BE2C (cell line): ENCODE measurements around the gene ST8SIA6.

ENCODE experiments used
- DNase-seq: peaks from one replicate; pipeline ENCODE4 v3.0.0-alpha.2; 2020
- H3K27me3 ChIP-seq: fragments of 250-450 bp; sonication (Bioruptor Pico); 2 replicates; pipeline ENCODE4 v1.5.1; 2020; ENCODE audit warnings: mild to moderate bottlenecking
- H3K36me3 ChIP-seq: fragments of 250-450 bp; sonication (Bioruptor Pico); 2 replicates; pipeline ENCODE4 v1.5.1; 2020; ENCODE audit warnings: mild to moderate bottlenecking
- H3K4me1 ChIP-seq: fragments of 250-450 bp; sonication (Bioruptor Pico); 2 replicates; pipeline ENCODE4 v1.5.1; 2020
- H3K4me3 ChIP-seq: 2 replicates; pipeline ENCODE4 v1.5.1; 2011; ENCODE audit warnings: low read depth, low read length
- H3K9me3 ChIP-seq: fragments of 250-450 bp; sonication (Bioruptor Pico); 2 replicates; pipeline ENCODE4 v1.5.1; 2020
- TF ChIP-seq, protein P1 (sequence below): IDR thresholded peaks from 2 replicates; pipeline ENCODE4 v1.5.1; 2012; ENCODE audit warnings: mild to moderate bottlenecking, low read depth, low read length

The ST8SIA6 gene

DNA sequence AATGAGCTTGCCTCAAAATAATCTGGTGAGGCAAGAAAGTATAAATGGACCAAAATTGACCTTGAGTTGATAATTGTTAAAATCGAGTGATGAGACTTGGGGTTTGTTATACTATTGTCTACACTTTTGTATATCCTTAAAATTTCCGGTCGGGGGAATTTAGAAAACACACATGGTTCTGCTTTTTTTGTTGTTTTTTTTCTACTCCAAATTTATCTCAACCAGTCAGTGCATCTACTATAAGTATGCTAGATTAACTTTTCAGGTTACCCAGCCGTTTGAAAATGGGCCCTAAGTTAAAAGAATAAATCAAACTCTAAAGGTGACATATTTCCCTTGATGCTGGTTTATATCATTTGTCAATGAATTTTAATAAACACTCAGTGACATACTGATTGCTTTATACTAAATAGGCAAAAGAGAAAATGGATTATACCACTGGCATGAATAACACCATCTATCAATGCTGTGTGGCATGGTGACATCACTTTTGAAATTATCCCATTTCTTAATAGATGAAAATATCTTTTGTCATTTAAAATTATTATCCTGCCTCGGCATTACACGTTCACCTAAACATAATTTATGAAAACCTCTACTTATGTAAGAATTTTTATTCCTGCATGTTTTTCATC lies 40.3 kb upstream of the ST8SIA6 start:
- Histone ChIP-seq H3K9me3 (no peaks in the 10 kb centered on the region), H3K4me1 (no peaks in the 10 kb centered on the region), H3K4me3 (no peak overlapping the region), H3K27me3 (peaks cover 14% of the 10 kb centered on the region), H3K36me3 (no peaks in the 10 kb centered on the region)
- TF ChIP-seq, protein P1, sequence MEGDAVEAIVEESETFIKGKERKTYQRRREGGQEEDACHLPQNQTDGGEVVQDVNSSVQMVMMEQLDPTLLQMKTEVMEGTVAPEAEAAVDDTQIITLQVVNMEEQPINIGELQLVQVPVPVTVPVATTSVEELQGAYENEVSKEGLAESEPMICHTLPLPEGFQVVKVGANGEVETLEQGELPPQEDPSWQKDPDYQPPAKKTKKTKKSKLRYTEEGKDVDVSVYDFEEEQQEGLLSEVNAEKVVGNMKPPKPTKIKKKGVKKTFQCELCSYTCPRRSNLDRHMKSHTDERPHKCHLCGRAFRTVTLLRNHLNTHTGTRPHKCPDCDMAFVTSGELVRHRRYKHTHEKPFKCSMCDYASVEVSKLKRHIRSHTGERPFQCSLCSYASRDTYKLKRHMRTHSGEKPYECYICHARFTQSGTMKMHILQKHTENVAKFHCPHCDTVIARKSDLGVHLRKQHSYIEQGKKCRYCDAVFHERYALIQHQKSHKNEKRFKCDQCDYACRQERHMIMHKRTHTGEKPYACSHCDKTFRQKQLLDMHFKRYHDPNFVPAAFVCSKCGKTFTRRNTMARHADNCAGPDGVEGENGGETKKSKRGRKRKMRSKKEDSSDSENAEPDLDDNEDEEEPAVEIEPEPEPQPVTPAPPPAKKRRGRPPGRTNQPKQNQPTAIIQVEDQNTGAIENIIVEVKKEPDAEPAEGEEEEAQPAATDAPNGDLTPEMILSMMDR, result no peak
- no peak for DNase-seq

- H3K36me3 ChIP-seq, result no peaks in the 10 kb centered on the region
- no peak for DNase-seq
- H3K4me3 ChIP-seq, result no peak overlapping the region
- H3K4me1 ChIP-seq, result no peaks in the 10 kb centered on the region
- no peaks in the 10 kb centered on the region for H3K27me3 ChIP-seq
- no peaks in the 10 kb centered on the region for H3K9me3 ChIP-seq
- TF ChIP-seq, protein P1, result no peak
Measured at GRCh38 chr10:17488848-17489247, 34.5 kb upstream of the ST8SIA6 start.

DNA sequence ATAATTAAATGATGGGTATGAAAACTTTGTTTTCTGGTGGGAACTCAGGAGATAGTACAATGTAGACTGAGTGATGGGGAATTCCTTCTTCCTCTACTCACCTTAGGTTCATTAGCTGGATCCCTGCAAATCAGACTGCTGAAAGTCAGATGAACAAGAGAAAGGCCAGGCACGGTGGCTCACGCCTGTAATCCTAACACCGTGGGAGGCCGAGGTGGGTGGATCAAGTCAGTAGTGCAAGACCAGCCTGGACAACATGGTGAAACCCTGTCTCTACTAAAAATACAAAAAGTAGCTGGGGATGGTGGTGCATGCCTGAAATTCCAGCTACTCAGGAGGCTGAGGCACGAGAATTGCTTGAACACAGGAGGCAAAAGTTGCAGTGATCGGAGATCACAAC lies 28.7 kb upstream of the ST8SIA6 start:
- DNase-seq, result no peak
- TF ChIP-seq, protein P1, result no peak
- Histone ChIP-seq H3K27me3 (no peaks in the 10 kb centered on the region), H3K9me3 (no peaks in the 10 kb centered on the region), H3K36me3 (no peaks in the 10 kb centered on the region), H3K4me3 (no peak overlapping the region), H3K4me1 (no peaks in the 10 kb centered on the region)

DNA sequence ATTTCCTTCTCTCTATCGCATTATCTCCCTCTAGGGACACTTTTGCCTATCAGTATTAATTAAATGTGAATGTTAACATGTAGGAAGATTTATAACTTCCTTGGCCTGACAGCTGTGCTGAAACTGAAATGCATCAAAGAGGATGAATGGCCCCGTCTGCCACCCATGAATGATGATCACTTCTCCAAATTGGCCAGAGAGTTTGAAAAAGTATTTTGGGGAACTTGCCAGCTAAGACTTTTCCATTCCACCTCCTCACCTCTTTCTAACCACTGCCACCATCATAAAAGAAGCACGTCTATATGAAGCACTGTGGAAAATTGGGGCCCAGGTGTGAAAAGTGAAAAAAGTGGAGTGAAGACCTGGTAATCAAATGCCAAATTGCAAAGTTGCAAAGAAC lies 25.4 kb upstream of the ST8SIA6 start:
- no peaks in the 10 kb centered on the region for H3K9me3 ChIP-seq
- H3K36me3 ChIP-seq, result no peaks in the 10 kb centered on the region
- H3K4me3 ChIP-seq, result no peak overlapping the region
- no peak for DNase-seq
- no peaks in the 10 kb centered on the region; the same call in 1 of the 2 replicates for H3K27me3 ChIP-seq
- no peaks in the 10 kb centered on the region for H3K4me1 ChIP-seq
- TF ChIP-seq, protein P1, result no peak

- no peak for DNase-seq
- Histone ChIP-seq H3K4me3 (no peak overlapping the region), H3K9me3 (no peaks in the 10 kb centered on the region), H3K27me3 (no peaks in the 10 kb centered on the region; the same call in 1 of the 2 replicates), H3K4me1 (no peaks in the 10 kb centered on the region), H3K36me3 (no peaks in the 10 kb centered on the region)
- TF ChIP-seq, protein P1, result no peak
Measured at GRCh38 chr10:17479015-17479615, 24.7 kb upstream of the ST8SIA6 start.

DNA sequence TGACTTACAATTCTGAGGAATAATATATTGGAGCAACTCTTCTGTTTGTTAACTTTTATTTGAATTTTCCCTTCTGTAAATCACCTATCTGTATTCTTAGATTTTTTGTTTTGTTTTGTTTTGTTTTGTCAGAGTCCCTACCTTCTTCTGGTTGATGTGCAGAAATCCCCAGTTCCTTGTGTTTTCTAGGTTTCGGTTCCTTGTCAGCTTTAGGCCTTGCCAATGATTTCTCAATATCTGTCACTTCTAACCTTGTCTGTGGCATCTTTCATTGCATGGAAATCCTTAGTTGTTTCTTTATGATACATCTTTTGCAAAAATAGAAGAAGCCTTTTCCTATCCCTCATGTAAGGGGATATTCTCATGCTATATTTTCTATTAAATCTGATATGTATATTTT lies 21.7 kb upstream of the ST8SIA6 start:
- peaks cover 3% of the 10 kb centered on the region; the same call in 1 of the 2 replicates for H3K27me3 ChIP-seq
- TF ChIP-seq, protein P1, result no peak
- DNase-seq, result no peak
- H3K4me1 ChIP-seq, result no peaks in the 10 kb centered on the region
- H3K36me3 ChIP-seq, result no peaks in the 10 kb centered on the region
- no peaks in the 10 kb centered on the region for H3K9me3 ChIP-seq
- H3K4me3 ChIP-seq, result no peak overlapping the region
